HG03039 (cell line): ENCODE results near the gene ZW10.
"Not testable (repeated sequence)": the region's sequence is repeated elsewhere in the genome, so short reads cannot be mapped to it uniquely, and the experiment has no call there.

ENCODE experiments used
- ATAC-seq: cut with Tn5 transposase; IDR thresholded peaks from one replicate; pipeline ENCODE4 v1.9.1; 2021; ENCODE audit warnings: mild to moderate bottlenecking, moderate library complexity; ENCODE audit not compliant: unreplicated experiment

The ZW10 gene

DNA sequence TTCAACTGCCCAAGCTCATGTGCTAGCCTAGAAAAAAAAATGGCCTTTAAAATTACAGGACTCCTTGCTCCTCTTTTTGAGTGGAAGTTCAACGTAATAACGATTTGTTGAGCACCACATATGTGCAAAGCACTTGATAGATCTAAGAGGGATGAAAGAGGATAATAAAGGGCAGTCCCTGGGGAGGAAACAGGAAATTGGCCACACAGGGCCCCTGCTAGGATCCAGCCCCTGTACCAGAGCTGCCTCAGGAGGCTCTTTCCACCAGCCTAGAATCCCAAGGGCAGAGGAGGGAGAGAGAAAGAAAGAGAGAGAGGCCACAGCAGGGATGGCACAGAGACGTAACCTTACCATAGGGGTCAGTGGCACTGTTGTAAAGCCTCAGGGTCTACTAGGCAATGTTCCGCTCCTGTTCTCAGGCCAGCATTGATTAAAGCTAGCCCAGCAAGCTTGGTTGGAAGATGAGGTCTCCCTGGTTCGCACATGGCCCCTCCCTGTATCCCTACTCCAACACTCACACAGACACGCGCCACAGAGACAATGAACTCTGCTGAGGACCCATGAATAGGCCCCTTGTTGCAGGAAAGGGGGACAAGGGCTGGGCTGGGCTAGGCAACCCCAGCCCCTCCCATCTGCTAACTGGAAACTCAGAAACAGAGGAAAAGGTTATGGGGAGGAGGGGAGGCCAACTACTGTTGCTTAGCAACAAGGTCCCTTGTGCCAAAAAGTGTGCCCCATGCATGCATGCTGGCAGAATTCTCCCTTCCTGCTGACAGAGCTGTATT lies 67.4 kb downstream of the ZW10 start, which contains the start of gene TMPRSS5:
Gene TMPRSS5, minus strand, starts transcription at position 438 of the 785 bp plus-strand sequence. Its CDS starts 84 bp downstream, at position 354.
- no peak for ATAC-seq

- ATAC-seq, result not testable (repeated sequence)
Observed at GRCh38 chr11:113703551-113703950, 69.9 kb downstream of the ZW10 start.

GRCh38 chr11:113701491-113701890 lies 72.0 kb downstream of the ZW10 start:
- ATAC-seq, result no peak

- no peak for ATAC-seq
Observed at GRCh38 chr11:113698515-113698914, 75.0 kb downstream of the ZW10 start.

DNA sequence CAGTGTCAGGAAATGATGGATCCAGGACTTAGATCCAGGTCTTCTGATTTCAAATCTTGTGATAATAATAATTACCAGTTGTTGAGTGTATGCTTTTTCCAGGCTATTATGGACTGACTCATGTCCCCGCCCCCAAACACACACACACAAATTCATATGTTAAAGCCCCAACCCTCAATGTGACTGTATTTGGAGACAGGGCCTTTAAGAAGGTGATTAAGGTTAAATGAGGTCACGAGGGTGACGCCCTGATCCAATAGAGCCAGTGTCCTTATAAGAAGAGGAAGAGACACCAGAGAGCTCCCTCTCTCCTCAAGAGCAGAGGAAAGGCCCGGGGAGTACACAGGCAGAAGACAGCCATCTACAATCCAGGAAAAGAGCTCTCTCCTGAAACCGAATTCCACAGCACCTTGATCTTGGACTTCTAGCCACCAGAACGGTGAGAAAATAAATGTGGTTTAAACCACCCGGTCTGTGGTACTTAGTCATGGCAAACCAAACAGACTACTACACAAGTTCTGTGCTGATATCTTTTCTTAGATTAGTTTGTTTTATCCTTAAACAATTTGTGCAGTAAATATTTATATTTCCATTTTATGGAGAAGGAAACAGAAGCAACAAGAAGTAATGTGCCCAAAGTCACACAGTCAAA lies 75.6 kb downstream of the ZW10 start:
- no peak for ATAC-seq

GRCh38 chr11:113697111-113697510 lies 76.4 kb downstream of the ZW10 start:
- no peak for ATAC-seq

GRCh38 chr11:113695207-113695606 lies 78.3 kb downstream of the ZW10 start:
- ATAC-seq, result no peak

- ATAC-seq, result no peak
Observed at GRCh38 chr11:113694390-113694789, 79.1 kb downstream of the ZW10 start.

- ATAC-seq, result no peak
Observed at GRCh38 chr11:113693030-113693429, 80.5 kb downstream of the ZW10 start.

DNA sequence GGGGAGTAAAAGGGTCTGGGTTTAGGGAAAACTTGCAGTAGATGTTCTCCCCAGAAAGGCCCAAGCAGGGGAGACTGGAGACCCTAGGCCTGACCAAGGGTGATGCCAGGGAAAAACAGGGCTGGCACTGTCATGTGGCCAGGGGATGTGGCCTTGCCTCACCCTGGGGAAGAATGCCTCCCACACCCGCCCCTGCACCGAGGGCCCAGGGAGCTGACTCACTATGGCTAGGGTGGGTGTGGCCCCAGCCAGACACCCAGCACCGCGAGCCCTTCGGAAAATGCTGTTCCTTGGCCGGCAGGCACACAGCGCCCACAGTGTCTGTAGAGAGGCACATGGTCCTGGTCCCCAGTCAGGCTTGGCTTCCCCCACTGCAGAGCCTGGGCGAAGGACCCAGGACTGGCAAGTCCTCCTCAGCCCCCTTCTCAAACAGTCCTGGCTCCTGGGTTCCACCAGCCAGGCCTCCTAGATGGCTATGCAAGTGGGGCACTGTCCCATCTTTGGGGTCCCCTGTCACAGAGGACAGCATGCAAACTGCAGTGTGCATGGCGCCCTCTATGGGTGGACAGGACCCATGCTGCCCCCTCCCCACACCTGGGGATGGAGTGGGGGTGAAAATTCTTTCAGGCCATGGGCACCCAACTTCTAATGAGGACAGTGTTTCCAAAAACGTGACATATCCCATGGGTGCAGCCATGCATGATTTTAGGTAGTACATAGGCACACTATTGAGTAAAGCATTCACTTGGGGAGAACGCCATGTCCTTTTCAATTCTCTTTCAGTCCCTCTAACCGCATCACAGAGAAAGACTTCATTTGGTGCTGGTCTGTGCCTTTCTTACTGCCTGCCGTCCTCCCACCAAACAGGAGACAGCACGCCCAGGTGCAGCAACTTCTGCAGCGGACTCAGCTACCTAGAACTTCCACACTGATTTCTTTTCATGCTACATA lies 82.6 kb downstream of the ZW10 start:
- ATAC-seq, result no peak

DNA sequence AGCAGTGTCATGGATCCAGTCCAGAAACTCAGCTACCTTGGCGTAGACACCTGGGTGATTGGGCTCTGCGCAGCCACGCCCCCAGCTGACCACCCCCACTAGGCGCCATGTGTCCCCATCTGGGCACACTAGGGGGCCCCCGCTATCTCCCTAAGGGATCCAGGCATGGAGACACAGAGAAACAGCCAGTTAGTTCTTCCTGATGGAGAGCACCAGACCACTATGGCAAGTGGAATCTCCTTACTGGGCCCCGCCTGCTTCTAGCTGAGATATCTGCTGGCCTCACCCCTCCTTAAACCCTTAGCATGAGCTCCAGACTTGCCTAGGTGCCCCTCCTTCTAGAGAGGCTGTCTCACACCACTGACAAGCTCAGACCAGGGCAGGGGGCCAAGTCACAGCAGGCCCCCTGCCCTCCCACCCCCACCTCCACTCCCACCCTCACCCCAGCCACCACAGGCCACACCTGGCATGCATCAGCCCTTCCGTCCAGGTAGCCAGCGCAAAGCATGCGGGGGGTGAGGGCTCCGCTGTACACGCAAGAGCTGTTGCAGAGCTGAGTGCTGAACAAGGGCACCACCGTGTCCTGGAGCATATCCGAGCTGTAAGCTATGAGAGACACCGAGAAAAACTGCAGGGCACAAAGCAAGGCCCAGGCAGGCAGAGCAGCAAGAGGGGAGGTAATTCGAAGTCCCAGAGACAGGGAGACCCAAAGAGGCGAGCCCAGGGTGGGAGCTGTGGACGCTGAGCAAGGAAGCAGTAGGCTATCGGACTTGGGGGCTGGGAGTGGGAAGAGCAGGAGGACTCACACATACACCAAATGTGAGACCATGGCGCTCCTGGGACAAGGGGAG lies 83.5 kb downstream of the ZW10 start:
- no peak for ATAC-seq

GRCh38 chr11:113685654-113686359 lies 87.7 kb downstream of the ZW10 start:
- ATAC-seq, result no peak

DNA sequence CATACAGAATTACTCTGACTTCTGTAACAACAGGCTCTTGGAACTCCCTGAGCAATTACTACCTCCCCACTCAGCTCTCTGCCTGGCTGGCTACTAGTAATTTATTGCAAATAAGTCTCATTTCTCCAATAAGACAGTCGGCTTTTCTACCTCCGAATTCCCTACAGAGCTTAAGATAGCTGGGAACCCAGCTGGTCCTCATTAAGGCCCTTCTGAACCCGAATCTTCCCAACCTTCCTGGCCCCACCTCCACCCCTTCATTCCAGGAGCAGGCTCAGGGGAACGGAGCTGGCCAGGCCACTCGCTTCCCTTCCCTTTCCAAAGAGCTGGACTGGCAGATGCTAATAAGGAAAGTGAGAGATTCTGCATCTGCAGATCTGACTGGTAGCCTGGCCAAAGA lies 89.0 kb downstream of the ZW10 start:
- ATAC-seq, result no peak

GRCh38 chr11:113683481-113684046 lies 89.9 kb downstream of the ZW10 start:
- no peak for ATAC-seq
